HepG2 (cell line): ENCODE data around the gene THRA. TPM values are rescaled to one million over a fixed set of nuclear protein-coding genes. Genes with fewer than 3 reads are reported as not detected.

Experiments used
- FOXJ3 ChIP-seq: sonication (generic); formaldehyde crosslinking; IDR thresholded peaks from 2 replicates; pipeline ENCODE4 v1.4.0; 2020; ENCODE audit warnings: missing genetic modification reagents, mild to moderate bottlenecking, borderline replicate concordance
- HES4 ChIP-seq: sonication (generic); formaldehyde crosslinking; IDR thresholded peaks from 2 replicates; pipeline ENCODE4 v1.9.0; 2021; ENCODE audit warnings: mild to moderate bottlenecking, missing genetic modification reagents, borderline replicate concordance
- ZBTB2 ChIP-seq: sonication (generic); formaldehyde crosslinking; IDR thresholded peaks from 2 replicates; pipeline ENCODE4 v1.8.0; 2022; ENCODE audit warnings: low read depth, missing genetic modification reagents
- ZBTB38 ChIP-seq: sonication (generic); formaldehyde crosslinking; IDR thresholded peaks from 2 replicates; pipeline ENCODE4 v1.5.1; 2020; ENCODE audit warnings: mild to moderate bottlenecking, missing genetic modification reagents
- ZNF20 ChIP-seq: sonication (generic); formaldehyde crosslinking; IDR thresholded peaks from 2 replicates; pipeline ENCODE4 v1.4.0; 2020; ENCODE audit warnings: mild to moderate bottlenecking, moderate library complexity, missing genetic modification reagents
- ZNF747 ChIP-seq: sonication (generic); formaldehyde crosslinking; IDR thresholded peaks from 2 replicates; pipeline ENCODE4 v1.8.1; 2023; ENCODE audit warnings: missing genetic modification reagents, mild to moderate bottlenecking, borderline replicate concordance
- ZNF772 ChIP-seq: sonication (generic); formaldehyde crosslinking; IDR thresholded peaks from 2 replicates; pipeline ENCODE4 v1.5.0; 2020; ENCODE audit warnings: mild to moderate bottlenecking, missing genetic modification reagents
- polyA plus RNA-seq, 8 experiments: library from polyadenylated mRNA; depleted of rRNA in 3 of 8; stranded (reverse) in 7 of 8; unstranded in 1 of 8; fragments of >200 nt; fragmentation: Illumina TruSeq in 4 of 8; extraction: Trizol in 4 of 8; gene quantifications; 2 replicates each; pipeline versions ENCODE4 v1.2.1 to v1.2.3, GENCODE V29; 2011 to 2016; ENCODE audit warnings: low read depth in 4 of 8, missing spikeins in 1 of 8, mixed read lengths in 1 of 8; ENCODE audit not compliant: insufficient read depth in 1 of 8
- total RNA-seq, 5 experiments: library from RNA; depleted of rRNA; stranded (reverse); fragments of >200 nt; fragmentation: Illumina TruSeq; extraction: Trizol; gene quantifications; 2 replicates each; pipeline ENCODE4 v1.2.3, GENCODE V29; 2016; ENCODE audit warnings: low read depth in 1 of 5
- TF ChIP-seq, protein P1 (sequence below): sonication (generic); formaldehyde crosslinking; IDR thresholded peaks from 2 replicates; pipeline ENCODE4 v1.4.0; 2020; ENCODE audit warnings: missing genetic modification reagents
- TF ChIP-seq, protein P2 (sequence below): sonication (generic); formaldehyde crosslinking; IDR thresholded peaks from 2 replicates; pipeline ENCODE4 v1.5.1; 2020; ENCODE audit warnings: missing genetic modification reagents, mild to moderate bottlenecking, borderline replicate concordance

Gene THRA
- total and polyA plus RNA-seq, 2 of the 13 experiments (the other 11 are each of a cell fraction or from before 2014, with no cell fraction given) = 8.0 to 9.9 TPM

DNA sequence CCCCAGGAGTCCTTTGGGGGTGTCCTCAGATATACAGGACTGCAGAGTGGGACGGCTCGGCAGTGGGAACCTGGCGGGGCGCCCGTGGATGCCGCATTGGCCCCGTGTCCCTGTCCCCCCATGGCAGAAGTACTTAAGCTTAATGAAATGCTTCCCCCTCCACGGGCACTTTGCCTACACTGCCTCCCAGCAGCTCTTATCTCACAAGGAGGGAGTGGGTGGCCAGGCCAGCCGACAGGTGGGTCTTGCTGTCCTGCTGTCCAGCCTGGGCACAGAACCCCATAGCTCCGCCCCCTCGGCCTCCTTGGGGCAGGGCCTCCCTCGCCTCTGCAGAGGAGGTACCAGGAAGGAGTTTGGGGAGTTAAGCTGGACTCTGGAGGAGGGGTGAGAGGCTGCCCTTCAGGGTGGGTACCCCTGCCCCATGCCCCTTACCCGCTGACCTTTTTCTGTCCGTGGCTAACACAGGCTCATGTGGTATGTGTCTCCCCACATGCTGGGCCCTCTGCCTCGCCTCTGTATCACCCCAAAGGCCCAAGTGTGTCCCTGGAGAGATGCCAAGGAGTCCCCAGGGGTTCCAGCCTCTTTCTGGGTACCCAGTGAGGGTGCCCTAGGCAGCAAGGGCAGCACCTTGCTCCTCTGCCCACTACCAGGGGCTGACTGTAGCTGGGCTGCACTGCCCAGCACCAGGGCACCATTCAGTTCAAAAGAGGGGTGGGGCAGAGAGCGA, 8.7 kb downstream of the THRA start (continued):
- TF ChIP-seq ZNF772 = peak; percentile 41; the same call in 1 of the 2 replicates
- no peak for TF ChIP-seq ZNF20 (CRISPR knock-in tag)
- no peak for TF ChIP-seq FOXJ3 (CRISPR knock-in tag)
- TF ChIP-seq ZNF747 (CRISPR knock-in tag) = peak; percentile 69; the same call in 1 of the 2 replicates
- peak; percentile 76; the same call in 1 of the 2 replicates for TF ChIP-seq ZBTB38 (CRISPR knock-in tag)
- TF ChIP-seq, protein P1, sequence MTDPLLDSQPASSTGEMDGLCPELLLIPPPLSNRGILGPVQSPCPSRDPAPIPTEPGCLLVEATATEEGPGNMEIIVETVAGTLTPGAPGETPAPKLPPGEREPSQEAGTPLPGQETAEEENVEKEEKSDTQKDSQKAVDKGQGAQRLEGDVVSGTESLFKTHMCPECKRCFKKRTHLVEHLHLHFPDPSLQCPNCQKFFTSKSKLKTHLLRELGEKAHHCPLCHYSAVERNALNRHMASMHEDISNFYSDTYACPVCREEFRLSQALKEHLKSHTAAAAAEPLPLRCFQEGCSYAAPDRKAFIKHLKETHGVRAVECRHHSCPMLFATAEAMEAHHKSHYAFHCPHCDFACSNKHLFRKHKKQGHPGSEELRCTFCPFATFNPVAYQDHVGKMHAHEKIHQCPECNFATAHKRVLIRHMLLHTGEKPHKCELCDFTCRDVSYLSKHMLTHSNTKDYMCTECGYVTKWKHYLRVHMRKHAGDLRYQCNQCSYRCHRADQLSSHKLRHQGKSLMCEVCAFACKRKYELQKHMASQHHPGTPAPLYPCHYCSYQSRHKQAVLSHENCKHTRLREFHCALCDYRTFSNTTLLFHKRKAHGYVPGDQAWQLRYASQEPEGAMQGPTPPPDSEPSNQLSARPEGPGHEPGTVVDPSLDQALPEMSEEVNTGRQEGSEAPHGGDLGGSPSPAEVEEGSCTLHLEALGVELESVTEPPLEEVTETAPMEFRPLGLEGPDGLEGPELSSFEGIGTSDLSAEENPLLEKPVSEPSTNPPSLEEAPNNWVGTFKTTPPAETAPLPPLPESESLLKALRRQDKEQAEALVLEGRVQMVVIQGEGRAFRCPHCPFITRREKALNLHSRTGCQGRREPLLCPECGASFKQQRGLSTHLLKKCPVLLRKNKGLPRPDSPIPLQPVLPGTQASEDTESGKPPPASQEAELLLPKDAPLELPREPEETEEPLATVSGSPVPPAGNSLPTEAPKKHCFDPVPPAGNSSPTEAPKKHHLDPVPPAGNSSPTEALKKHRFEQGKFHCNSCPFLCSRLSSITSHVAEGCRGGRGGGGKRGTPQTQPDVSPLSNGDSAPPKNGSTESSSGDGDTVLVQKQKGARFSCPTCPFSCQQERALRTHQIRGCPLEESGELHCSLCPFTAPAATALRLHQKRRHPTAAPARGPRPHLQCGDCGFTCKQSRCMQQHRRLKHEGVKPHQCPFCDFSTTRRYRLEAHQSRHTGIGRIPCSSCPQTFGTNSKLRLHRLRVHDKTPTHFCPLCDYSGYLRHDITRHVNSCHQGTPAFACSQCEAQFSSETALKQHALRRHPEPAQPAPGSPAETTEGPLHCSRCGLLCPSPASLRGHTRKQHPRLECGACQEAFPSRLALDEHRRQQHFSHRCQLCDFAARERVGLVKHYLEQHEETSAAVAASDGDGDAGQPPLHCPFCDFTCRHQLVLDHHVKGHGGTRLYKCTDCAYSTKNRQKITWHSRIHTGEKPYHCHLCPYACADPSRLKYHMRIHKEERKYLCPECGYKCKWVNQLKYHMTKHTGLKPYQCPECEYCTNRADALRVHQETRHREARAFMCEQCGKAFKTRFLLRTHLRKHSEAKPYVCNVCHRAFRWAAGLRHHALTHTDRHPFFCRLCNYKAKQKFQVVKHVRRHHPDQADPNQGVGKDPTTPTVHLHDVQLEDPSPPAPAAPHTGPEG (CRISPR knock-in tag) = no peak
- TF ChIP-seq, protein P2, sequence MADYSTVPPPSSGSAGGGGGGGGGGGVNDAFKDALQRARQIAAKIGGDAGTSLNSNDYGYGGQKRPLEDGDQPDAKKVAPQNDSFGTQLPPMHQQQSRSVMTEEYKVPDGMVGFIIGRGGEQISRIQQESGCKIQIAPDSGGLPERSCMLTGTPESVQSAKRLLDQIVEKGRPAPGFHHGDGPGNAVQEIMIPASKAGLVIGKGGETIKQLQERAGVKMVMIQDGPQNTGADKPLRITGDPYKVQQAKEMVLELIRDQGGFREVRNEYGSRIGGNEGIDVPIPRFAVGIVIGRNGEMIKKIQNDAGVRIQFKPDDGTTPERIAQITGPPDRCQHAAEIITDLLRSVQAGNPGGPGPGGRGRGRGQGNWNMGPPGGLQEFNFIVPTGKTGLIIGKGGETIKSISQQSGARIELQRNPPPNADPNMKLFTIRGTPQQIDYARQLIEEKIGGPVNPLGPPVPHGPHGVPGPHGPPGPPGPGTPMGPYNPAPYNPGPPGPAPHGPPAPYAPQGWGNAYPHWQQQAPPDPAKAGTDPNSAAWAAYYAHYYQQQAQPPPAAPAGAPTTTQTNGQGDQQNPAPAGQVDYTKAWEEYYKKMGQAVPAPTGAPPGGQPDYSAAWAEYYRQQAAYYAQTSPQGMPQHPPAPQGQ (CRISPR knock-in tag) = no peak
- TF ChIP-seq HES4 = no peak
- no peak for TF ChIP-seq ZBTB2
